Brain microvascular endothelial cell (primary cell): ENCODE data around the gene ESRRG.

ENCODE experiments used
- DNase-seq: peaks from one replicate; pipeline ENCODE4 v3.0.0-alpha.2; 2020
- H3K27ac ChIP-seq: fragments of 250-450 bp; sonication (Bioruptor Pico); 2 replicates; pipeline ENCODE4 v1.5.1; 2020; ENCODE audit warnings: mild to moderate bottlenecking, moderate library complexity
- H3K27me3 ChIP-seq: fragments of 250-450 bp; sonication (Bioruptor Pico); replicated peaks from 2 replicates; pipeline ENCODE4 v1.5.1; 2020; ENCODE audit warnings: mild to moderate bottlenecking
- H3K36me3 ChIP-seq: fragments of 250-450 bp; sonication (Bioruptor Pico); replicated peaks from 2 replicates; pipeline ENCODE4 v1.5.1; 2020; ENCODE audit warnings: mild to moderate bottlenecking
- H3K4me3 ChIP-seq: 2 replicates; pipeline ENCODE4 v1.5.1; 2011; ENCODE audit warnings: low read depth, mild to moderate bottlenecking, control low read depth, low read length, moderate library complexity
- CTCF ChIP-seq: IDR thresholded peaks from 2 replicates; pipeline ENCODE4 v1.5.1; 2011; ENCODE audit warnings: low read depth, mild to moderate bottlenecking, moderate library complexity, low read length, control low read depth, inconsistent platforms; ENCODE audit errors: missing control alignments
- in situ Hi-C: cut with HindIII; loops from 2 replicates; pipeline ENCODE4 v1.10.0; 2017; ENCODE audit warnings: low sequenced_read_pairs, low pct_ligation_motif_present

The ESRRG gene

GRCh38 chr1:216542263-216542662, 181.0 kb downstream of the ESRRG start:
- no peak for TF ChIP-seq CTCF
- no peak for DNase-seq
- Histone ChIP-seq H3K27me3 (no peaks in the 10 kb centered on the region), H3K36me3 (no peaks in the 10 kb centered on the region), H3K4me3 (no peak overlapping the region), H3K27ac (no peak overlapping the region)
- in situ Hi-C loops, result no loop called here

- no peaks in the 10 kb centered on the region for H3K27me3 ChIP-seq
- TF ChIP-seq CTCF, result no peak
- in situ Hi-C loops, result no loop called here
Observed at GRCh38 chr1:216535751-216536150, 187.5 kb downstream of the ESRRG start.

GRCh38 chr1:216535059-216535458, 188.2 kb downstream of the ESRRG start:
- in situ Hi-C loops, result no loop called here
- no peaks in the 10 kb centered on the region for H3K27me3 ChIP-seq
- H3K36me3 ChIP-seq, result no peaks in the 10 kb centered on the region
- no peak overlapping the region for H3K27ac ChIP-seq
- DNase-seq, result no peak
- no peak overlapping the region for H3K4me3 ChIP-seq
- no peak for TF ChIP-seq CTCF

More at GRCh38 chr1:216535751-216536150, 187.5 kb downstream of the ESRRG start:
- Histone ChIP-seq H3K4me3 (no peak overlapping the region), H3K36me3 (no peaks in the 10 kb centered on the region), H3K27ac (no peak overlapping the region)
- no peak for DNase-seq

GRCh38 chr1:216533776-216534175, 189.5 kb downstream of the ESRRG start:
- in situ Hi-C loops, result no loop called here
- TF ChIP-seq CTCF, result no peak

GRCh38 chr1:216532251-216532798, 190.9 kb downstream of the ESRRG start:
- no peak for DNase-seq
- H3K27me3 ChIP-seq, result no peaks in the 10 kb centered on the region
- no peak overlapping the region for H3K4me3 ChIP-seq
- H3K27ac ChIP-seq, result no peak overlapping the region
- TF ChIP-seq CTCF, result no peak
- in situ Hi-C loops, result no loop called here
- H3K36me3 ChIP-seq, result no peaks in the 10 kb centered on the region

More at GRCh38 chr1:216533776-216534175, 189.5 kb downstream of the ESRRG start:
- DNase-seq, result no peak
- Histone ChIP-seq H3K4me3 (no peak overlapping the region), H3K27ac (no peak overlapping the region), H3K36me3 (no peaks in the 10 kb centered on the region), H3K27me3 (no peaks in the 10 kb centered on the region)
